Osteocyte (in vitro differentiated cells): Measurements from ENCODE around the gene CXXC5. TPM values are rescaled to one million over a fixed set of nuclear protein-coding genes. Genes with fewer than 3 reads are reported as not detected.

Experiments
- DNase-seq: peaks from one replicate; pipeline ENCODE4 v3.0.0; 2021; ENCODE audit warnings: mixed read lengths; ENCODE audit not compliant: unreplicated experiment; ENCODE audit errors: extremely low spot score
- H3K27ac Mint-ChIP-seq: one replicate; pipeline ENCODE4 v1.8.0; 2021; ENCODE audit warnings: mild to moderate bottlenecking, mixed read lengths; ENCODE audit not compliant: unreplicated experiment
- H3K27me3 Mint-ChIP-seq: one replicate; pipeline ENCODE4 v1.8.0; 2021; ENCODE audit warnings: mixed read lengths; ENCODE audit not compliant: unreplicated experiment
- H3K36me3 Mint-ChIP-seq: one replicate; pipeline ENCODE4 v1.8.0; 2021; ENCODE audit warnings: mixed read lengths; ENCODE audit not compliant: unreplicated experiment
- H3K4me1 Mint-ChIP-seq: one replicate; pipeline ENCODE4 v1.8.0; 2021; ENCODE audit warnings: mixed read lengths; ENCODE audit not compliant: unreplicated experiment
- H3K4me3 Mint-ChIP-seq: one replicate; pipeline ENCODE4 v1.8.0; 2021; ENCODE audit warnings: mild to moderate bottlenecking, moderate library complexity, mixed read lengths; ENCODE audit not compliant: unreplicated experiment
- H3K9me3 Mint-ChIP-seq: one replicate; pipeline ENCODE4 v1.8.0; 2021; ENCODE audit warnings: mixed read lengths; ENCODE audit not compliant: unreplicated experiment
- CTCF ChIP-seq: fragments of 200-600 bp; sonication (generic); IDR thresholded peaks from 2 replicates; pipeline ENCODE4 v1.5.0; 2021; ENCODE audit warnings: antibody characterized with exemption, mild to moderate bottlenecking, moderate library complexity
- total RNA-seq: library from RNA; stranded (reverse); gene quantifications from 2 replicates; pipeline ENCODE4 v1.2.1, GENCODE V29; 2021

The CXXC5 gene
- total RNA-seq, 1 donor from 2014 or later = 259 TPM

GRCh38 chr5:139642213-139642612, 5.9 kb upstream of the CXXC5 start:
- no peak overlapping the region for H3K27ac Mint-ChIP-seq
- H3K27me3 Mint-ChIP-seq = no peaks in the 10 kb centered on the region
- H3K4me3 Mint-ChIP-seq = no peak overlapping the region
- no peaks in the 10 kb centered on the region for H3K36me3 Mint-ChIP-seq
- DNase-seq = no peak
- H3K4me1 Mint-ChIP-seq = peaks cover 46% of the 10 kb centered on the region
- no peak for TF ChIP-seq CTCF
- no peaks in the 10 kb centered on the region for H3K9me3 Mint-ChIP-seq

- no peaks in the 10 kb centered on the region for H3K9me3 Mint-ChIP-seq
- no peak for DNase-seq
- no peak overlapping the region for H3K4me3 Mint-ChIP-seq
- no peak for TF ChIP-seq CTCF
- peak overlapping the region; percentile 34 for H3K27ac Mint-ChIP-seq
- H3K27me3 Mint-ChIP-seq = no peaks in the 10 kb centered on the region
- H3K4me1 Mint-ChIP-seq = peaks cover 49% of the 10 kb centered on the region
- no peaks in the 10 kb centered on the region for H3K36me3 Mint-ChIP-seq
Measured at GRCh38 chr5:139642891-139643871, 5.0 kb upstream of the CXXC5 start.

GRCh38 chr5:139644001-139644456, 4.1 kb upstream of the CXXC5 start:
- no peaks in the 10 kb centered on the region for H3K27me3 Mint-ChIP-seq
- no peak for TF ChIP-seq CTCF
- H3K4me3 Mint-ChIP-seq = no peak overlapping the region
- no peak for DNase-seq
- H3K27ac Mint-ChIP-seq = no peak overlapping the region
- H3K36me3 Mint-ChIP-seq = no peaks in the 10 kb centered on the region
- H3K9me3 Mint-ChIP-seq = no peaks in the 10 kb centered on the region
- H3K4me1 Mint-ChIP-seq = peaks cover 42% of the 10 kb centered on the region

DNA sequence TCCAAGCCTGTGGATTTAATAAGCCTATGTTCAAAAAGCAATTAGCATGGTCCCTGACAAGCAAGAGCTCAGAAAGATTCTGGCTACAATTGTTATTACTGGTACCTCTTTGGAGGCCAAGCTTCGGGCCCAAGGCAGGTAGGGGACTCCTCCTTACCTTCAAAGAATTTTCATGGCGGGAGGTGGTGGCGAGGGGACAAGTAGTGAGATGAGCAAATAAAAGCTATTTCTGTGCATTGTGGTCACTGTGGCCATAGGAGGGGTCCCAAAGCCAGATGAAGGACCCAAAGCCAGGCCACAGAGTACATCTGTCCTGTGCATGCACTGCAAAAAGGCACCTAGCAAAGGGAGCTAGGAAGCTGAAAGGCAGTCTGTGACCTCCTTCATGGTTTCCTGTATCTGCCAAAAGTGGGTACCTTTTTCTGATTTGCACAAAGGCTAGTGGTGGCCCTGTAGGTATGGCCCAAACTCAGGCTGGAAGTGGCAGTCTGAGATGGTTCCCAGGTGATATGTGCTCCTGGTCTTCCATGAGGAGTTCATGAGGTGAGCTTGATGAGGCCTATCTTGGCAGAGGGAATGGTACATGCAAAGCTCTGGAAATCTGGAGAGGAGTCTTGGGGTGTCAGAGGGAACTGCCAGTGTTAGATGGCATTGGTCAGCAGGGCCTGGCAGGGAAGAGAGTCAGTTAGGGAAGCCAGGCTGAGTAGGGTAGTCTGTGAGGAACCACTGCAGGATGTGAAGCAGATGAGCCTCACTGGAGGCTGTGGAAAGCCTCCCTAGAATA, 3.3 kb upstream of the CXXC5 start:
- no peak for TF ChIP-seq CTCF
- no peak overlapping the region for H3K4me3 Mint-ChIP-seq
- H3K27ac Mint-ChIP-seq = no peak overlapping the region
- H3K36me3 Mint-ChIP-seq = peaks cover 6% of the 10 kb centered on the region
- H3K4me1 Mint-ChIP-seq = peaks cover 36% of the 10 kb centered on the region
- no peaks in the 10 kb centered on the region for H3K9me3 Mint-ChIP-seq
- no peaks in the 10 kb centered on the region for H3K27me3 Mint-ChIP-seq
- no peak for DNase-seq

- Mint-ChIP-seq H3K27me3 (no peaks in the 10 kb centered on the region), H3K4me1 (peaks cover 32% of the 10 kb centered on the region), H3K9me3 (no peaks in the 10 kb centered on the region), H3K36me3 (peaks cover 8% of the 10 kb centered on the region), H3K27ac (no peak overlapping the region), H3K4me3 (no peak overlapping the region)
- TF ChIP-seq CTCF = no peak
- no peak for DNase-seq
Measured at GRCh38 chr5:139645430-139645871, 2.7 kb upstream of the CXXC5 start.
